KG1 (cell line): ENCODE measurements around the gene ROCK2.

Experiments used
- DNase-seq: peaks from one replicate; lab custom pipeline; 2025; lab: John Stamatoyannopoulos, UW

The ROCK2 gene

GRCh38 chr2:11310212-11310611, 34.2 kb downstream of the ROCK2 start:
- no peak for DNase-seq

DNA sequence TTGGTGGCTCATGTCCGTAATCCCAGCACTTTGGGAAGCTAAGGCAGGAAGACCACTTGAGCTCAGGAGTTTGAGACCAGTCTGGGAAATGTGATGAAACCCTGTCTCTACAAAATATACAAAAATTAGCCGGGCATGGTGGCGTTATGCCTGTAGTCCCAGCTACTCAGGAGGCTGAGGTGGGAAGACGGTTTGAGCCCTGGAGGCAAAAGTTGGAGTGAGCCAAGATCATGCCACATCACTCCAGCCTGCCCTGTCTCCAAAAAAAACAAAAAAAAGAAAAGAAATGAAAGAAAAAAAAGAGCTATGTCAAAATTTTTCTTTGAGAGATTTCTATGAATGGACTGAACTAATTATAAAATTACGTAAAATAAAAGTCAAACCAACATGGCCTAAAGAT, 34.7 kb downstream of the ROCK2 start:
- DNase-seq, result no peak

DNA sequence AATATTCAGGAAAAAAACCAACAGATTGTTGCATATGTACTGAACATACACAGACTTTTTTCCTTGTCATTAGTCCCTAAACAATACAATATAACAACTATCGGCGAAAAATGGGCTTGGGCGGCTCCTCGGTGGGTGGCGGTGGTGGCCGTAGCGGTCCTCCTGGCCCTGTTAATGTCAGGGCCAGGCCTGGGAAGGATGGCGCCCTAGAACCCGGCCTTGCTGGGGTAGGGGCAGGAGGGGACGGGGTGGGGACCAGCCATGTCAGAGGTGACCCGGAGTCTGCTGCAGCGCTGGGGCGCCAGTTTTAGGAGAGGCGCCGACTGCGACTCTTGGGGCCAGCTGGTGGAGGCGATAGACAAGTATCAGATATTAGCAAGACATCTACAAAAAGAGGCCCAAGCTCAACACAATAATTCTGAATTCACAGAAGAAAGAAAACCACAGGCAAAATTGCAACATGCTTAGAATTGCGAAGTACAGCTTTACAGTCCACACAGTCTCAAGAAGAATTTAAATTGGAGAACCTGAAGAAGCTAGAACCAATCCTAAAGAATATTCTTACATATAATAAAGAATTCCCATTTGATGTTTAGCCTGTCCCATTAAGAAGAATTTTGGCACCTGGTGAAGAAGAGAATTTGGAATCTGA, 36.5 kb downstream of the ROCK2 start:
- no peak for DNase-seq

DNA sequence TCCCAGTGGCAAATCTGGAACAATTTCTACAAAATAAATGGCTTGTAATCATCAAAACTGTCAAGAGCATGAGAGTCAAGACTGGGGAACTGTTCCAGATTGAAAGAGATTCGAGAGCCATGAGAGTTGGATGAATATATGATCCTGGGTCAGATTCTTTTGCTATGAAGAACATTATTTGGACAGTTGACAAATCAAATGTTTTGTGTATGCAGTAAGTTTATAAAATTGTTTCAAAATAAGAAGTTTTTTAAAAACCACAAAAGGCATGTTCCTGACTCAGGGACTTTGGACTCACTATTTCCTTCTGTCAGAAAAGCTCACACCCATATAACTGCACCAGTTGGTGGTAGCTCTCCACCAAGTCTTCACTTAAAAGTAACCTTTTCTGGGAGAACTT, 38.5 kb downstream of the ROCK2 start:
- DNase-seq, result no peak

- DNase-seq, result no peak
Observed at GRCh38 chr2:11305338-11305737, 39.1 kb downstream of the ROCK2 start.

DNA sequence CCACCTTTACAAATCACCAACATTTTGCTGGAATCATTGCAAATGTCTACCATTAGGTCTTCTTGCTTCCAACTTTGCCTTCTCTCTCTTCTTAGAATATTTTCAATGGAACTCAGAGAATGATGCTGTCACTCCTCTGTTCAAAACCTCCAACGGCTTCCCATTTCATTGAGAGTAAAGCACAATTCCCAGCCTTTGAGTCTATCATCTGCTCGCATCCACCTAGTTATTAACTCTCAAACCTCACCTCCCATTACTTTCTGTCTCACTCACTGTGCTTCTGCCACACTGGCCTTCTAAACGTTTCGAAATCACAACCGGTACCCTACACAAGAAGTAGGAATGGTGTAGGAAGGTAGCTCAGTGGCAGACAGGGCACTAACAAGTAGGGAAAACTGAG, 40.0 kb downstream of the ROCK2 start:
- no peak for DNase-seq

GRCh38 chr2:11303290-11304013, 41.0 kb downstream of the ROCK2 start:
- no peak for DNase-seq

DNA sequence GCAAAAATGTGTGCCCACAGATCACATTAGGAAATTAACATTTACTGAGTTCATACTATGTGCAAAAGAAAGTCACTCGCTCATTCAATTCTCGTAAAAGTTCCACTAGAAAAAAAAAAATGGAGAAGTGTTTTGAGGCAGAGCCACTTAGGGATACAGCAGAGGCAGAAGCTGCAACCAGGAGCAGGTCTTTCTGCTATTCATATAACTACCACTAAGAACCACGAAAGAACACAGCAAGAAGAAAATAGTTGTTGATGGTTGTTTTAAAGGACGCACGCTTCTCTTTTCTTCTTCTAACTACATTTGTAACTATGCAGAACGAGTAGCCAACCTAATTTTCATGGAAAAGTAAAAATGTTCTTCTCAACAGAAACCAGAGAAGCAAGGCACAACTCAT, 45.0 kb downstream of the ROCK2 start:
- DNase-seq, result no peak

- DNase-seq, result no peak
Observed at GRCh38 chr2:11298592-11298991, 45.8 kb downstream of the ROCK2 start.

DNA sequence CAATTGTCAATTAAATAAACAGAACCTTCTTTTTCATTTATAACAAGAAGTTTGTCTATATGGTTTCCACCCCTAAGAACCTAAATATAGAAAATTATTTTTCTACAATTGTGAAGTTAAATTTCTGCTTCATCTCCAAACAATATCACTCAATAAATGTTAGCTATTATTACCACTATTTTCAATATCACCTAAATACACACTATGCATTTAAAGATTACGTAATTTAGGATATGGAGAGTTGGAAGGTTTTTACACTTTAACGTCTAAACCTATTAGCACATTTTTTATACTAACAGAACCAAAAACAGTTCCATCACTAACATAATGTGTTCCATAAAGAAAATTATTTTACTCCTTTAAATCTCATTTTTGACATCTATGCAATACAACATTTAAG, 48.0 kb downstream of the ROCK2 start:
- DNase-seq, result no peak

- no peak for DNase-seq
Observed at GRCh38 chr2:11292464-11293255, 51.8 kb downstream of the ROCK2 start.

GRCh38 chr2:11290713-11291112, 53.7 kb downstream of the ROCK2 start:
- DNase-seq, result no peak

DNA sequence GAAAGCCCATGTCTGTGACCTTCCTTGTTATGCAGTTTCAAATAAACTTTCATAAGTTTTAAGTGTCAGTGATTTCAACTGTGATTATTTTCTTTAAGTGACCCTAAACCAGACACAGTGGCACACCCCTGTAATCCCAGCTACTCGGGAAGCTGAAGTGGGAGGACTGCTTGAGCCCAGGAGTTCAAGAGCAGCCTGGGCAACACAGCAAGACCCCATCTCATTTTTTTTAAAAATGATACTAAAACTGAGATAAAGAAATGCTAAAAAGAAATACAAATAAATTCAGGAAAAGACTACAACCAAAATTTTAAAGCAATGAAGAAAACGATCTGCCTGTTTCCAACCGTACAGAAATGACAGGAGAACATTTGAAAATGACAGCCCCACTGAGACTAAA, 54.2 kb downstream of the ROCK2 start:
- no peak for DNase-seq

DNA sequence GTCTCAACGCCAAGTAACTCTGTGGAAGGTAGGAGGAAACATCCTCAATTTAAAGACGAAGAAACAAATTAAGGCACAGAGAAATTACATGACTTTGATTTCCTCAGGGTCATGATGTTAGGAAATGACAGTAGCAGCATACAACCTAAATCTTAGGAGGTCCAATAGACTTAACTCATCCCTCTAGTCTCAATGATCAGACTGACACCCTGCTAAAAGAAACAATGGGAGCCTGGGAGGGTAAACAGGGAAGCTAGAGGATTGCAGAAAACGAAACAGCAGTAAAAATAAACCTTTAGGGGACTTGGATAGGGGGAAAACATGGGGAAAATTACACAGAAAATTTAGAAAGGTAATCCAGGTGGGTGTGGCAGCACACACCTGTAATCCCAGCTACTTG, 56.0 kb downstream of the ROCK2 start:
- no peak for DNase-seq

DNA sequence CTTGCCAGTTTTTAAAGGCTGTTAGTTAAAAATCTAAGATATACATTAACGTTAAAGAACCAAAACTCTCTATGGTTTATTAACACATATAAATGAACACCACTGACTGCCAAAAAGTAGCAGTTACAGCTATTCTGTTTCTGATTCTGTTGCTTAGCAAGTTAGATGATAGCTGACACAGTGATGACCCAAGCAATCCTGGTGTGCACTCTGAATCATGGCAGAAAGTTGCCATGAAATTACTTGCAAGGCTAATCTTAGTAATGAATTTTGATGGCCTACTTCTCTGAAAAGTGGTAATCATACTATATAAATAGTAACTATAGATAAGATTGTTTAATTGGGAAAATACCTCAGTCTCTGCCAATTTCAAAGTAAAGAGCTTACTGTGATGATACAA, 57.7 kb downstream of the ROCK2 start:
- no peak for DNase-seq

DNA sequence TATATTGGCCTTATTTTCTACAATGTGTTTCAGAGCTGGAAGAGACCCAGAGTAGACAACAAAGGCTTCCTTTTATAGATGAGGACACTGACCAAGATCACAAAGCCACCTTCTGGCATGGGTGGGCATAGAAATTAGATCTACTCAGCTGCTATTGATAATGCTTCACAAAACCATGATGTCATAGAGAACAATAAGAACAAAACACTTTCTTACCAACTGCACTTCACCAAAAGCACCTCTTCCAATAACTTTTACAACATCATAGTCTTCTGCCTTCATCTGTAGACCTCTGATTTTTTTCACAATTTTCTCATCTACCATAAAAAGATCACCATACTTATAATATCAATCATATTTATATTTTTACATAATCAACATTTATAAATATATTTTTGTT, 58.1 kb downstream of the ROCK2 start:
- DNase-seq, result no peak

DNA sequence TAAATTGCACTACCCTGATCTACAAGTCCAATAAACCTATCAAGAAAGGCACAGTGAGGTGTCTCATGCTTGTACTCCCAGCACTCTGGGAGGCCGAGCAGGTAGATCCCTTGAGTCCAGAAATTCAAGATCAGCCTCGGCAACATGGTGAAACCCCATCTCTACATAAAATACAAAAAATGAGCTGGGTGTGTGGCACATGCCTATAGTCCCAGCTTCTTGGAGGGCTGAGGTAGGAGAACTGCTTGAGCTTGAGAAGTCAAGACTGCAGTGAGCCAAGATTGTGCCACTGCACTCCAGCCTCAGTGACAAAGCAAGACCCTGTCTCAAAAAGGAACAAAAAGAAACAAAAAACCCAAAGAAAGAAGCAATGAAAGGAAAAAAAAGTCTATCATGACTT, 58.9 kb downstream of the ROCK2 start:
- DNase-seq, result no peak

GRCh38 chr2:11281186-11281585, 63.2 kb downstream of the ROCK2 start:
- no peak for DNase-seq

DNA sequence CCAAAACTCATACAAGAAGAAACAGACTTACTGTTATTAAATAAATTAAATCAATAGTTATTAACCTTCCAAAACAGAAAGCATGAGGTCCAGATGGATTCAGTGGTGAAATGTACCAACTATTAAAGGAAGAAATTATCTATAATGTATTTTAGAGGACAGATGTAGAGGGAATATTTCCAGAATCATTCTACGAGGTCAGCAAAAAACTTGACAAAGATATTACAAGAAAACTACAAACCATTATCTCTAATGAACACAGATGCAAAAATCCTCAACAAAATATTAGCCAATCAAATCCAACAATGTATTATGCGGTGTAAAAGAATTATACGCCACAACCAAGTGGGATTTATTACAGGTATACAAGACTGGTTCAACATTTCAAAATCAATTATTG, 63.7 kb downstream of the ROCK2 start:
- no peak for DNase-seq

GRCh38 chr2:11279398-11279797, 65.0 kb downstream of the ROCK2 start:
- no peak for DNase-seq

GRCh38 chr2:11278219-11278618, 66.2 kb downstream of the ROCK2 start:
- DNase-seq, result no peak

DNA sequence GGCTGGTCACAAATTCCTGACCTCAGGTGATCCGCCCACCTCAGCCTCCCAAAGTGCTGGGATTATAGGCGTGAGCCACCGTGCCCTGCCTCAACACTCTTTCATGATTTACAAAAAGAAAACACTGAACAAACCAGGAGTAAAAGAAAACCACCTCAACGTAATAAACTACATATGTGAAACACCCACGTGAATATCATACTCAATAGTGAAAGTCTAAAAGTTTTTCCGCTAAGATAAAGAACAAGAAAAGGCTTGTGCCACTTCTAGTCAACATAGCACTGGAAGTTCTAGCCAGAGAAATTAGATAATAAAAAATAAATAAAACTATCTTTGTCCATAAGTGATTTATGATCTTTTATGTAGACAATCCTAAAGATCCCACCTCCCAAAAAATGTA, 68.5 kb downstream of the ROCK2 start:
- no peak for DNase-seq

DNA sequence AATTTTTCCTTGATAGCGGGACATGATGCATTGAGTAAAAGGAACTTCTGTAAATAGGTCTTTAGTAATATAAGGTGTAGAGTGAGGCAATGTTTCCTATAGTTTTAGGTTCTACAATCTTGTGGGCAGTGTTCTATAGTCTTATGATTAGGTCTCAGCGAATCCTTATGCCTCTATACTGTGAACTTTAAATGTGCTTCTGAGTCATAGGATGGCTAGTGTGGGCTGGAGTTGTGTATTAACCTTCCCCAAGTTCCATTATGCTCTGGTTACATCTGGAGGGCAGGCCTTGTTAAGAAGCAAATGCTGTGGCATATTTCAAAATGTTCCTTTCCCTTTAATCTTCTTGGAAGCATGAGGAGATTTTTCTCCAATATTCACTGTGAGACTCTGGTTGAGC, 73.5 kb downstream of the ROCK2 start:
- DNase-seq, result no peak
